ENCODE results near the gene NRP2. TPM values are rescaled to one million over a fixed set of nuclear protein-coding genes. Genes with fewer than 3 reads are reported as not detected.

The NRP2 gene
- total and polyA plus RNA-seq, 10 donors: 3.1 to 49.9 (median 26.2) TPM

DNA sequence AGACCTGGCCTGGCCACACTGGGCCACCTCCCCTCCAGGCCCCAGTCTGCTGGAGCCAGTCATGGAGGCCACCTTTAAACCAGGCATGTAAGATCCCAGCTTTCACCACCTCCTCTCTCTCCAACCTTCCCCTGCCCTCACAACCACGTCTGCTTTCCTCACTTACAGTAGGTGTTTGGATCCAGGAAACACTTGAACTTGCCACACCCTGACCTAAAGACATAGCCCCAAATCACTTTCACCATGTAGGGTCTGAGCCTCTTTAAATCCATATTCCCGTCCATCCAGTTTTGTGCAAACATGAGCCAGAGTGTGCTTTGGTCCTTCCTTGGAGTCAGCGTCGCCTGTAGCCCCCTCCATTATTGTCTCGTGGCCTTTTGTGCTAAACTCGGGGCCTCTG is 66.8 kb downstream of the NRP2 start:
- Histone ChIP-seq H3K4me3 (no peak overlapping the region), H3K36me3 (peaks cover 0 to 54% (median 8%) of the 10 kb centered on the region in 6 donors), H3K4me1 (no peaks in the 10 kb centered on the region), H3K9me3 (no peaks in the 10 kb centered on the region), H3K27me3 (replicated peaks in 1 of 7) (no peaks in the 10 kb centered on the region), H3K27ac (no peak overlapping the region)
- 82 to 96% (median 87%) methylated on average over 6 of the region's 6 CpGs for WGBS, 5 donors
- TF ChIP-seq POLR2A (IDR thresholded peaks at IDR 0.05) (no peak), POLR2AphosphoS5 (IDR thresholded peaks at IDR 0.05) (no peak)
- TF ChIP-seq, protein P1, sequence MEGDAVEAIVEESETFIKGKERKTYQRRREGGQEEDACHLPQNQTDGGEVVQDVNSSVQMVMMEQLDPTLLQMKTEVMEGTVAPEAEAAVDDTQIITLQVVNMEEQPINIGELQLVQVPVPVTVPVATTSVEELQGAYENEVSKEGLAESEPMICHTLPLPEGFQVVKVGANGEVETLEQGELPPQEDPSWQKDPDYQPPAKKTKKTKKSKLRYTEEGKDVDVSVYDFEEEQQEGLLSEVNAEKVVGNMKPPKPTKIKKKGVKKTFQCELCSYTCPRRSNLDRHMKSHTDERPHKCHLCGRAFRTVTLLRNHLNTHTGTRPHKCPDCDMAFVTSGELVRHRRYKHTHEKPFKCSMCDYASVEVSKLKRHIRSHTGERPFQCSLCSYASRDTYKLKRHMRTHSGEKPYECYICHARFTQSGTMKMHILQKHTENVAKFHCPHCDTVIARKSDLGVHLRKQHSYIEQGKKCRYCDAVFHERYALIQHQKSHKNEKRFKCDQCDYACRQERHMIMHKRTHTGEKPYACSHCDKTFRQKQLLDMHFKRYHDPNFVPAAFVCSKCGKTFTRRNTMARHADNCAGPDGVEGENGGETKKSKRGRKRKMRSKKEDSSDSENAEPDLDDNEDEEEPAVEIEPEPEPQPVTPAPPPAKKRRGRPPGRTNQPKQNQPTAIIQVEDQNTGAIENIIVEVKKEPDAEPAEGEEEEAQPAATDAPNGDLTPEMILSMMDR (IDR thresholded peaks at IDR 0.05 in 8 of 11, conservative IDR thresholded peaks at IDR 0.05 in 3 of 11): no peak
- intact Hi-C loops (cut with DNase I; ENCODE audit: low total_unique reads): no loop called here
- no peak for DNase-seq

DNA sequence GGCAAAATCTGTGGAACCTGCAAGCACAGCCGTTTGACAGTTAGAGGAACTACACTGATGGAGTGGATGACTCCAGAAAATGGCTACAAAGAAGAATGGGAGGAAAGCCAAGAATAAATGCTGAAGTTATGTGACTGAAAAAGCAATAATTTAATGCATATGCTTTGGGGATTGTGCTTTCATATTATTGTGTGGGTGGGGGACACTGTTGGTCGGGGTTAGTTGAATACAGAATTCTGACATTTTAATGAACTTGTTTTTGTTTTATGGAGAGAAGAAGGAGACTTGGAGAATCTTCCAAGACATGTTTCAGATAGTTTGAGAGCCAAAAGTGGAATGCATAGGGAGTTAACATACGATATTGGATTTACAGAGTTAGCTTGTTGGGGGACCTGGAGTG is 68.5 kb downstream of the NRP2 start:
- DNase-seq: no peak
- Histone ChIP-seq H3K9me3 (no peaks in the 10 kb centered on the region), H3K4me3 (no peak overlapping the region), H3K4me1 (peaks cover 0 to 4% (median 0%) of the 10 kb centered on the region in 6 donors), H3K27me3 (replicated peaks in 1 of 7) (no peaks in the 10 kb centered on the region), H3K27ac (no peak overlapping the region), H3K36me3 (peaks cover 0 to 40% (median 5%) of the 10 kb centered on the region in 6 donors)
- TF ChIP-seq, protein P1 (IDR thresholded peaks at IDR 0.05 in 8 of 11, conservative IDR thresholded peaks at IDR 0.05 in 3 of 11): no peak
- intact Hi-C loops (cut with DNase I; ENCODE audit: low total_unique reads): no loop called here
- 62 to 80% (median 66%) methylated on average over 3 of the region's 3 CpGs for WGBS, 5 donors

DNA sequence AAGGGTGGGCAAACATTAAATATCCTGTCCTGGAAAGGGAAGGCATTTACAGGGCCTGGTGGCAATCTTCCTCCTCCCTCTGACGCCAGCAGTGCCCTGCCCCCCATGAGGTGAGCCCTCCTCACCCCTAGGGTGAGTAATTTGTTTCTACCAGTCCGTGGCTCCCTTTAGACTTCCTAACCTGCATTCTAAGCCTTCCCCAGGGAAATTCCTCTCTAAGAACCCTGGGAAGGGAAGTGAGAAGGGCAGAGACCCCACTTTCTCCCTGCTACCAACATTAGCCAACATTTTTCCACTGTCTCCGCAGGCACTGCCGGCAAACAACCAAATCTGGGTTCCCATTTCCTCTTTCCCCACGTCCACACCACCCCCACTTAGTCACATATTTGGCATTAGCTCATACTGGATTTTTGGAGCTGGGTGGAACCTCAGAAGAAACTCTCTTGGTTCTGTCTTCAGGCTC is 69.3 kb downstream of the NRP2 start:
- DNase-seq: no peak
- Histone ChIP-seq H3K9me3 (no peaks in the 10 kb centered on the region), H3K4me1 (peaks cover 0 to 4% (median 0%) of the 10 kb centered on the region in 6 donors), H3K36me3 (peaks cover 0 to 34% (median 5%) of the 10 kb centered on the region in 6 donors), H3K27me3 (replicated peaks in 1 of 7) (no peaks in the 10 kb centered on the region), H3K4me3 (no peak overlapping the region), H3K27ac (no peak overlapping the region)
- TF ChIP-seq POLR2A (IDR thresholded peaks at IDR 0.05) (no peak), POLR2AphosphoS5 (IDR thresholded peaks at IDR 0.05) (no peak)
- TF ChIP-seq, protein P1 (IDR thresholded peaks at IDR 0.05 in 8 of 11, conservative IDR thresholded peaks at IDR 0.05 in 3 of 11): no peak
- intact Hi-C loops (cut with DNase I; ENCODE audit: low total_unique reads): no loop called here
- WGBS, 5 donors: 67 to 82% (median 73%) methylated on average over 5 of the region's 5 CpGs

DNA sequence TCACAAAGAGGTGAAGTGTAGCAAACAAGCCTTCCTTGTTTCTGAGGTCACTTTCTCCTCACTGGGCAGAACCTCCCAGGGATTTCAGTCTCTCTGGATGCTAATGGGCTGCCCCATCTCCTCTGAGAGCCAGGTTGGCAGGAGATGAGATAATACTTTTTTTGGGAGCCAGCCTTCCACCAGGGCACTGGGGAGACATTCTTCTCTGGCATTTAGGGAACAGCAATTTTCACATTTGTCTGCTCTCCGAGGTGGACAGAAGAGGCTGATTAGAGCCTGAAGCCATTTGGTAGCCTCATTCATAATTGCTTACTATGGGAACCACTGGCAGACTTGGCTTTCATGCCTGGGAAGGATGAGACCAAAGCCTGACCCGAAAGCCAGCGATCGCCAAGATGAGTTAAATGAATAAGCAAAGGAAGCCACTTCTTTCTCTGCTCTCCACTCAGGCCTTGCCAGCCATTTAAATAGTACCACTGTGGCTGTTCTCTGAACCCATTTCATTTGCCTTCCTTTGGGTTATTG is 70.1 kb downstream of the NRP2 start:
- Histone ChIP-seq H3K4me3 (no peak overlapping the region), H3K9me3 (no peaks in the 10 kb centered on the region), H3K27ac (no peak overlapping the region), H3K36me3 (peaks cover 0 to 32% (median 5%) of the 10 kb centered on the region in 6 donors), H3K27me3 (replicated peaks in 1 of 7) (no peaks in the 10 kb centered on the region), H3K4me1 (peaks cover 0 to 4% (median 0%) of the 10 kb centered on the region in 6 donors)
- no peak for TF ChIP-seq POLR2A (IDR thresholded peaks at IDR 0.05)
- TF ChIP-seq, protein P1 (IDR thresholded peaks at IDR 0.05 in 8 of 11, conservative IDR thresholded peaks at IDR 0.05 in 3 of 11): no peak
- no peak for TF ChIP-seq POLR2AphosphoS5 (IDR thresholded peaks at IDR 0.05)
- no peak for DNase-seq
- intact Hi-C loops (cut with DNase I; ENCODE audit: low total_unique reads): no loop called here
- 90 to 97% (median 95%) methylated on average over 4 of the region's 4 CpGs for WGBS, 5 donors
